Measurements from ENCODE around the gene ITGAL. TPM values are rescaled to one million over a fixed set of nuclear protein-coding genes. Genes with fewer than 3 reads are reported as not detected.

ITGAL gene
- total and polyA plus RNA-seq, 2 of the 13 experiments (the other 11 are each of a cell fraction or from before 2014, with no cell fraction given): 0.86 to 1.2 TPM

DNA sequence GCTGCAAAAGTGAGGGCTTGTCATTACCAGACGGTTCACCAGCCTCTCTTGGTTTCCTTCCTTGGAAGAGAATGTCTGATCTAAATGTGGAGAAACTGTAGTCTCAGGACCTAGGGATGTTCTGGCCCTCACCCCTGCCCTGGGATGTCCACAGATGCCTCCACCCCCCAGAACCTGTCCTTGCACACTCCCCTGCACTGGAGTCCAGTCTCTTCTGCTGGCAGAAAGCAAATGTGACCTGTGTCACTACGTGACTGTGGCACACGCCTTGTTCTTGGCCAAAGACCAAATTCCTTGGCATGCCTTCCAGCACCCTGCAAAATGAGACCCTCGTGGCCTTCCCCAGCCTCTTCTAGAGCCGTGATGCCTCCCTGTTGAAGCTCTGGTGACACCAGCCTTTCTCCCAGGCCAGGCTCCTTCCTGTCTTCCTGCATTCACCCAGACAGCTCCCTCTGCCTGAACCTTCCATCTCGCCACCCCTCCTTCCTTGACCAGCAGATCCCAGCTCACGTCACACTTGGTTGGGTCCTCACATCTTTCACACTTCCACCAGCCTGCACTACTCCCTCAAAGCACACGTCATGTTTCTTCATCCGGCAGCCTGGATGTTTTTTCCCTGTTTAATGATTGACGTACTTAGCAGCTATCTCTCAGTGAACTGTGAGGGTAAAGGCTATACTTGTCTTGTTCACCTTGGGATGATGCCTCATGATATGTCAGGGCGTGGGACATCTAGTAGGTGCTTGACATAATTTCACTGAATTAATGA, 49.5 kb downstream of the ITGAL start (continued):
- TF ChIP-seq AKAP8 (CRISPR knock-in tag; IDR thresholded peaks at IDR 0.05) (peak; percentile 14; the same call in 1 of the 2 replicates), ZNF160 (CRISPR knock-in tag; IDR thresholded peaks at IDR 0.05) (0 out of 2 replicates have a peak, but pooled peaks have one; percentile 39), NR1H2 (CRISPR knock-in tag; IDR thresholded peaks at IDR 0.05; ENCODE audit: borderline replicate concordance, low read depth) (no peak), NBN (conservative IDR thresholded peaks at IDR 0.05) (no peak), ZFP90 (CRISPR knock-in tag; IDR thresholded peaks at IDR 0.05; ENCODE audit: borderline replicate concordance) (peak; percentile 69; the same call in 1 of the 2 replicates), ISL2 (CRISPR knock-in tag; IDR thresholded peaks at IDR 0.05) (no peak), CHD2 (IDR thresholded peaks at IDR 0.05; ENCODE audit: low read depth, low read length) (no peak), ZBTB38 (CRISPR knock-in tag; IDR thresholded peaks at IDR 0.05) (peak; percentile 44; the same call in 1 of the 2 replicates), ZNF552 (CRISPR knock-in tag; IDR thresholded peaks at IDR 0.05; ENCODE audit: borderline replicate concordance) (peak; percentile 83; the same call in 1 of the 2 replicates), RBAK (CRISPR knock-in tag; IDR thresholded peaks at IDR 0.05) (no peak), KLF9 (CRISPR knock-in tag; IDR thresholded peaks at IDR 0.05; ENCODE audit: low read depth) (no peak), ZNF782 (CRISPR knock-in tag; IDR thresholded peaks at IDR 0.05; ENCODE audit: borderline replicate concordance) (peak; percentile 76; the same call in 1 of the 2 replicates), ZNF317 (CRISPR knock-in tag; IDR thresholded peaks at IDR 0.05) (peak; percentile 46; the same call in 1 of the 2 replicates), ZNF564 (CRISPR knock-in tag; IDR thresholded peaks at IDR 0.05) (no peak), SNRNP70 (IDR thresholded peaks at IDR 0.05; ENCODE audit: low read depth, low read length) (no peak)
- TF ChIP-seq, protein P1, sequence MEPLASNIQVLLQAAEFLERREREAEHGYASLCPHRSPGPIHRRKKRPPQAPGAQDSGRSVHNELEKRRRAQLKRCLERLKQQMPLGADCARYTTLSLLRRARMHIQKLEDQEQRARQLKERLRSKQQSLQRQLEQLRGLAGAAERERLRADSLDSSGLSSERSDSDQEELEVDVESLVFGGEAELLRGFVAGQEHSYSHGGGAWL (CRISPR knock-in tag; IDR thresholded peaks at IDR 0.05): no peak
- TF ChIP-seq, protein P2, sequence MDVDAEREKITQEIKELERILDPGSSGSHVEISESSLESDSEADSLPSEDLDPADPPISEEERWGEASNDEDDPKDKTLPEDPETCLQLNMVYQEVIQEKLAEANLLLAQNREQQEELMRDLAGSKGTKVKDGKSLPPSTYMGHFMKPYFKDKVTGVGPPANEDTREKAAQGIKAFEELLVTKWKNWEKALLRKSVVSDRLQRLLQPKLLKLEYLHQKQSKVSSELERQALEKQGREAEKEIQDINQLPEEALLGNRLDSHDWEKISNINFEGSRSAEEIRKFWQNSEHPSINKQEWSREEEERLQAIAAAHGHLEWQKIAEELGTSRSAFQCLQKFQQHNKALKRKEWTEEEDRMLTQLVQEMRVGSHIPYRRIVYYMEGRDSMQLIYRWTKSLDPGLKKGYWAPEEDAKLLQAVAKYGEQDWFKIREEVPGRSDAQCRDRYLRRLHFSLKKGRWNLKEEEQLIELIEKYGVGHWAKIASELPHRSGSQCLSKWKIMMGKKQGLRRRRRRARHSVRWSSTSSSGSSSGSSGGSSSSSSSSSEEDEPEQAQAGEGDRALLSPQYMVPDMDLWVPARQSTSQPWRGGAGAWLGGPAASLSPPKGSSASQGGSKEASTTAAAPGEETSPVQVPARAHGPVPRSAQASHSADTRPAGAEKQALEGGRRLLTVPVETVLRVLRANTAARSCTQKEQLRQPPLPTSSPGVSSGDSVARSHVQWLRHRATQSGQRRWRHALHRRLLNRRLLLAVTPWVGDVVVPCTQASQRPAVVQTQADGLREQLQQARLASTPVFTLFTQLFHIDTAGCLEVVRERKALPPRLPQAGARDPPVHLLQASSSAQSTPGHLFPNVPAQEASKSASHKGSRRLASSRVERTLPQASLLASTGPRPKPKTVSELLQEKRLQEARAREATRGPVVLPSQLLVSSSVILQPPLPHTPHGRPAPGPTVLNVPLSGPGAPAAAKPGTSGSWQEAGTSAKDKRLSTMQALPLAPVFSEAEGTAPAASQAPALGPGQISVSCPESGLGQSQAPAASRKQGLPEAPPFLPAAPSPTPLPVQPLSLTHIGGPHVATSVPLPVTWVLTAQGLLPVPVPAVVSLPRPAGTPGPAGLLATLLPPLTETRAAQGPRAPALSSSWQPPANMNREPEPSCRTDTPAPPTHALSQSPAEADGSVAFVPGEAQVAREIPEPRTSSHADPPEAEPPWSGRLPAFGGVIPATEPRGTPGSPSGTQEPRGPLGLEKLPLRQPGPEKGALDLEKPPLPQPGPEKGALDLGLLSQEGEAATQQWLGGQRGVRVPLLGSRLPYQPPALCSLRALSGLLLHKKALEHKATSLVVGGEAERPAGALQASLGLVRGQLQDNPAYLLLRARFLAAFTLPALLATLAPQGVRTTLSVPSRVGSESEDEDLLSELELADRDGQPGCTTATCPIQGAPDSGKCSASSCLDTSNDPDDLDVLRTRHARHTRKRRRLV (CRISPR knock-in tag; IDR thresholded peaks at IDR 0.05): no peak
- TF ChIP-seq, protein P3, sequence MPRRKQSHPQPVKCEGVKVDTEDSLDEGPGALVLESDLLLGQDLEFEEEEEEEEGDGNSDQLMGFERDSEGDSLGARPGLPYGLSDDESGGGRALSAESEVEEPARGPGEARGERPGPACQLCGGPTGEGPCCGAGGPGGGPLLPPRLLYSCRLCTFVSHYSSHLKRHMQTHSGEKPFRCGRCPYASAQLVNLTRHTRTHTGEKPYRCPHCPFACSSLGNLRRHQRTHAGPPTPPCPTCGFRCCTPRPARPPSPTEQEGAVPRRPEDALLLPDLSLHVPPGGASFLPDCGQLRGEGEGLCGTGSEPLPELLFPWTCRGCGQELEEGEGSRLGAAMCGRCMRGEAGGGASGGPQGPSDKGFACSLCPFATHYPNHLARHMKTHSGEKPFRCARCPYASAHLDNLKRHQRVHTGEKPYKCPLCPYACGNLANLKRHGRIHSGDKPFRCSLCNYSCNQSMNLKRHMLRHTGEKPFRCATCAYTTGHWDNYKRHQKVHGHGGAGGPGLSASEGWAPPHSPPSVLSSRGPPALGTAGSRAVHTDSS (CRISPR knock-in tag; conservative IDR thresholded peaks at IDR 0.05): no peak; the same call in 1 of the 2 replicates
- TF ChIP-seq, protein P4, sequence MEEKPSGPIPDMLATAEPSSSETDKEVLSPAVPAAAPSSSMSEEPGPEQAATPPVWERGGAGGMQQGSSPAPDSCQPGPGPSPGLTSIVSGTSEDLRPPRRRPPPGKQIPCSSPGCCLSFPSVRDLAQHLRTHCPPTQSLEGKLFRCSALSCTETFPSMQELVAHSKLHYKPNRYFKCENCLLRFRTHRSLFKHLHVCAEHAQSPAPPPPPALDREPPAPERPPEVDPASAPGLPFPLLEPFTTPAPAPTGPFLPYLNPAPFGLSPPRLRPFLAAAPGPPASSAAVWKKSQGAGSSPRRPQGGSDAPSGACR (CRISPR knock-in tag; IDR thresholded peaks at IDR 0.05): no peak
- TF ChIP-seq, protein P5, sequence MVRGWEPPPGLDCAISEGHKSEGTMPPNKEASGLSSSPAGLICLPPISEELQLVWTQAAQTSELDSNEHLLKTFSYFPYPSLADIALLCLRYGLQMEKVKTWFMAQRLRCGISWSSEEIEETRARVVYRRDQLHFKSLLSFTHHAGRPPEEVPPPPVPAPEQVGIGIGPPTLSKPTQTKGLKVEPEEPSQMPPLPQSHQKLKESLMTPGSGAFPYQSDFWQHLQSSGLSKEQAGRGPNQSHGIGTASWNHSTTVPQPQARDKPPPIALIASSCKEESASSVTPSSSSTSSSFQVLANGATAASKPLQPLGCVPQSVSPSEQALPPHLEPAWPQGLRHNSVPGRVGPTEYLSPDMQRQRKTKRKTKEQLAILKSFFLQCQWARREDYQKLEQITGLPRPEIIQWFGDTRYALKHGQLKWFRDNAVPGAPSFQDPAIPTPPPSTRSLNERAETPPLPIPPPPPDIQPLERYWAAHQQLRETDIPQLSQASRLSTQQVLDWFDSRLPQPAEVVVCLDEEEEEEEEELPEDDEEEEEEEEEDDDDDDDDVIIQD (CRISPR knock-in tag; IDR thresholded peaks at IDR 0.05; ENCODE audit: low read depth): 0 out of 2 replicates have a peak, but pooled peaks have one; percentile 51
